HepG2 (cell line): ENCODE results near the gene KLF16. TPM values are rescaled to one million over a fixed set of nuclear protein-coding genes. Genes with fewer than 3 reads are reported as not detected.

Source experiments
- ARHGAP35 ChIP-seq: sonication (generic); formaldehyde crosslinking; IDR thresholded peaks from 2 replicates; pipeline ENCODE4 v1.9.0; 2022; ENCODE audit warnings: mild to moderate bottlenecking, inconsistent platforms, moderate library complexity, missing genetic modification reagents, borderline replicate concordance
- GLI4 ChIP-seq: sonication (generic); formaldehyde crosslinking; IDR thresholded peaks from 2 replicates; pipeline ENCODE4 v1.5.1; 2020; ENCODE audit warnings: missing genetic modification reagents, mild to moderate bottlenecking, moderate library complexity, borderline replicate concordance
- JARID2 ChIP-seq: sonication (generic); formaldehyde crosslinking; IDR thresholded peaks from 2 replicates; pipeline ENCODE4 v1.8.1; 2023; ENCODE audit warnings: missing genetic modification reagents, inconsistent platforms; ENCODE audit not compliant: insufficient replicate concordance
- POGZ ChIP-seq: sonication (generic); formaldehyde crosslinking; IDR thresholded peaks from 2 replicates; pipeline ENCODE4 v1.4.0; 2020; ENCODE audit warnings: mild to moderate bottlenecking, missing genetic modification reagents
- PRMT3 ChIP-seq: sonication (generic); formaldehyde crosslinking; IDR thresholded peaks from 2 replicates; pipeline ENCODE4 v1.8.1; 2022; ENCODE audit warnings: low read depth, mild to moderate bottlenecking, moderate library complexity, missing genetic modification reagents, borderline replicate concordance
- RXRA ChIP-seq: sonication (generic); formaldehyde crosslinking; IDR thresholded peaks from 2 replicates; pipeline ENCODE4 v1.5.1; 2020; ENCODE audit warnings: missing genetic modification reagents
- SIX4 ChIP-seq: sonication (generic); formaldehyde crosslinking; IDR thresholded peaks from 2 replicates; pipeline ENCODE4 v1.4.0; 2020; ENCODE audit warnings: missing genetic modification reagents
- ZBTB7A ChIP-seq: sonication (generic); formaldehyde crosslinking; IDR thresholded peaks from 2 replicates; pipeline ENCODE4 v1.8.0; 2022; ENCODE audit warnings: mild to moderate bottlenecking, missing genetic modification reagents
- ZFP36 ChIP-seq: fragments of 150-350 bp; IDR thresholded peaks from 2 replicates; pipeline ENCODE4 v1.6.1; 2018; ENCODE audit warnings: borderline replicate concordance, low read length, low read depth; ENCODE audit not compliant: partially characterized antibody
- ZNF17 ChIP-seq: sonication (generic); formaldehyde crosslinking; IDR thresholded peaks from 2 replicates; pipeline ENCODE4 v1.5.0; 2020; ENCODE audit warnings: mild to moderate bottlenecking, missing genetic modification reagents
- ZNF629 ChIP-seq: sonication (generic); formaldehyde crosslinking; conservative IDR thresholded peaks from 2 replicates; pipeline ENCODE4 v1.5.0; 2020; ENCODE audit warnings: missing genetic modification reagents
- ZNF678 ChIP-seq: sonication (generic); formaldehyde crosslinking; IDR thresholded peaks from 2 replicates; pipeline ENCODE4 v1.4.0; 2020; ENCODE audit warnings: mild to moderate bottlenecking, missing genetic modification reagents
- polyA plus RNA-seq, 8 experiments: library from polyadenylated mRNA; depleted of rRNA in 3 of 8; stranded (reverse) in 7 of 8; unstranded in 1 of 8; fragments of >200 nt; fragmentation: Illumina TruSeq in 4 of 8; extraction: Trizol in 4 of 8; gene quantifications; 2 replicates each; pipeline versions ENCODE4 v1.2.1 to v1.2.3, GENCODE V29; 2011 to 2016; ENCODE audit warnings: low read depth in 4 of 8, missing spikeins in 1 of 8, mixed read lengths in 1 of 8; ENCODE audit not compliant: insufficient read depth in 1 of 8
- total RNA-seq, 5 experiments: library from RNA; depleted of rRNA; stranded (reverse); fragments of >200 nt; fragmentation: Illumina TruSeq; extraction: Trizol; gene quantifications; 2 replicates each; pipeline ENCODE4 v1.2.3, GENCODE V29; 2016; ENCODE audit warnings: low read depth in 1 of 5
- TF ChIP-seq, protein P1 (sequence below): sonication (generic); formaldehyde crosslinking; IDR thresholded peaks from 2 replicates; pipeline ENCODE4 v1.5.1; 2020; ENCODE audit warnings: mild to moderate bottlenecking, missing genetic modification reagents, moderate library complexity
- TF ChIP-seq, protein P2 (sequence below): sonication (generic); formaldehyde crosslinking; IDR thresholded peaks from 2 replicates; pipeline ENCODE4 v1.5.1; 2020; ENCODE audit warnings: mild to moderate bottlenecking, missing genetic modification reagents
- TF ChIP-seq, protein P3 (sequence below): fragments of 450-650 bp; IDR thresholded peaks from 2 replicates; pipeline ENCODE4 v1.6.1; 2017; ENCODE audit warnings: mild to moderate bottlenecking
- TF ChIP-seq, protein P4 (sequence below): sonication (generic); formaldehyde crosslinking; IDR thresholded peaks from 2 replicates; pipeline ENCODE4 v1.8.0; 2023; ENCODE audit warnings: mild to moderate bottlenecking, missing genetic modification reagents
- TF ChIP-seq, protein P5 (sequence below): sonication (generic); formaldehyde crosslinking; IDR thresholded peaks from 2 replicates; pipeline ENCODE4 v1.5.0; 2020; ENCODE audit warnings: missing genetic modification reagents

KLF16 gene
- total and polyA plus RNA-seq, 2 of the 13 experiments (the other 11 are each of a cell fraction or from before 2014, with no cell fraction given) = 3.5 to 6.7 TPM

DNA sequence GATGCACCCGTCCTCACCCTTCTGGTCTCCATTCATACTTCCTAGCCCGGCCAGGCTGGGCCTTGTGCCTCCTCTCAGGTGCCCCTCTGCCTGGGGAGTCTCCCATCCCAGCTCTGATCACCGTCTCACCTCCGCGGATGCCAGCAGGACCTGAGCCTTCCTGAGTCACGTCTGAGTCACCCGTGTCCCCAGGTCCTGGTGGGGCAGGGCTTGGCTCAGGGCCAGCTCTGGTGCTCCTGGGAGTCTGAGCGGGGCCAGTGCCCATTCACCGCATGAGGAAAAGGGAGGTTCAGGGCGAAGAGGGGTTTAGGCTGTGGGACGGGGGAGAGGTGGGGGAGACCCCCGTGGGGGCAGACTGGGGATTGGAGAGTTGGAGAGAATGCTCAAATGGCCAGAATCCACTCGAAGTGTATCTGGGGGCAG lies 51.9 kb downstream of the KLF16 start (continued):
- TF ChIP-seq, protein P1, sequence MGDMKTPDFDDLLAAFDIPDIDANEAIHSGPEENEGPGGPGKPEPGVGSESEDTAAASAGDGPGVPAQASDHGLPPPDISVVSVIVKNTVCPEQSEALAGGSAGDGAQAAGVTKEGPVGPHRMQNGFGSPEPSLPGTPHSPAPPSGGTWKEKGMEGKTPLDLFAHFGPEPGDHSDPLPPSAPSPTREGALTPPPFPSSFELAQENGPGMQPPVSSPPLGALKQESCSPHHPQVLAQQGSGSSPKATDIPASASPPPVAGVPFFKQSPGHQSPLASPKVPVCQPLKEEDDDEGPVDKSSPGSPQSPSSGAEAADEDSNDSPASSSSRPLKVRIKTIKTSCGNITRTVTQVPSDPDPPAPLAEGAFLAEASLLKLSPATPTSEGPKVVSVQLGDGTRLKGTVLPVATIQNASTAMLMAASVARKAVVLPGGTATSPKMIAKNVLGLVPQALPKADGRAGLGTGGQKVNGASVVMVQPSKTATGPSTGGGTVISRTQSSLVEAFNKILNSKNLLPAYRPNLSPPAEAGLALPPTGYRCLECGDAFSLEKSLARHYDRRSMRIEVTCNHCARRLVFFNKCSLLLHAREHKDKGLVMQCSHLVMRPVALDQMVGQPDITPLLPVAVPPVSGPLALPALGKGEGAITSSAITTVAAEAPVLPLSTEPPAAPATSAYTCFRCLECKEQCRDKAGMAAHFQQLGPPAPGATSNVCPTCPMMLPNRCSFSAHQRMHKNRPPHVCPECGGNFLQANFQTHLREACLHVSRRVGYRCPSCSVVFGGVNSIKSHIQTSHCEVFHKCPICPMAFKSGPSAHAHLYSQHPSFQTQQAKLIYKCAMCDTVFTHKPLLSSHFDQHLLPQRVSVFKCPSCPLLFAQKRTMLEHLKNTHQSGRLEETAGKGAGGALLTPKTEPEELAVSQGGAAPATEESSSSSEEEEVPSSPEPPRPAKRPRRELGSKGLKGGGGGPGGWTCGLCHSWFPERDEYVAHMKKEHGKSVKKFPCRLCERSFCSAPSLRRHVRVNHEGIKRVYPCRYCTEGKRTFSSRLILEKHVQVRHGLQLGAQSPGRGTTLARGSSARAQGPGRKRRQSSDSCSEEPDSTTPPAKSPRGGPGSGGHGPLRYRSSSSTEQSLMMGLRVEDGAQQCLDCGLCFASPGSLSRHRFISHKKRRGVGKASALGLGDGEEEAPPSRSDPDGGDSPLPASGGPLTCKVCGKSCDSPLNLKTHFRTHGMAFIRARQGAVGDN = peak; percentile 41; the same call in 1 of the 2 replicates
- TF ChIP-seq ZNF629 (CRISPR knock-in tag) (peak; percentile 56), ZFP36 (no peak), PRMT3 (CRISPR knock-in tag) (no peak), ZNF17 (CRISPR knock-in tag) (no peak), GLI4 (CRISPR knock-in tag) (no peak), ZBTB7A (CRISPR knock-in tag) (0 out of 2 replicates have a peak, but pooled peaks have one; percentile 28), ZNF678 (CRISPR knock-in tag) (no peak), SIX4 (CRISPR knock-in tag) (no peak), RXRA (no peak), ARHGAP35 (CRISPR knock-in tag) (no peak), JARID2 (no peak), POGZ (no peak)
- TF ChIP-seq, protein P2, sequence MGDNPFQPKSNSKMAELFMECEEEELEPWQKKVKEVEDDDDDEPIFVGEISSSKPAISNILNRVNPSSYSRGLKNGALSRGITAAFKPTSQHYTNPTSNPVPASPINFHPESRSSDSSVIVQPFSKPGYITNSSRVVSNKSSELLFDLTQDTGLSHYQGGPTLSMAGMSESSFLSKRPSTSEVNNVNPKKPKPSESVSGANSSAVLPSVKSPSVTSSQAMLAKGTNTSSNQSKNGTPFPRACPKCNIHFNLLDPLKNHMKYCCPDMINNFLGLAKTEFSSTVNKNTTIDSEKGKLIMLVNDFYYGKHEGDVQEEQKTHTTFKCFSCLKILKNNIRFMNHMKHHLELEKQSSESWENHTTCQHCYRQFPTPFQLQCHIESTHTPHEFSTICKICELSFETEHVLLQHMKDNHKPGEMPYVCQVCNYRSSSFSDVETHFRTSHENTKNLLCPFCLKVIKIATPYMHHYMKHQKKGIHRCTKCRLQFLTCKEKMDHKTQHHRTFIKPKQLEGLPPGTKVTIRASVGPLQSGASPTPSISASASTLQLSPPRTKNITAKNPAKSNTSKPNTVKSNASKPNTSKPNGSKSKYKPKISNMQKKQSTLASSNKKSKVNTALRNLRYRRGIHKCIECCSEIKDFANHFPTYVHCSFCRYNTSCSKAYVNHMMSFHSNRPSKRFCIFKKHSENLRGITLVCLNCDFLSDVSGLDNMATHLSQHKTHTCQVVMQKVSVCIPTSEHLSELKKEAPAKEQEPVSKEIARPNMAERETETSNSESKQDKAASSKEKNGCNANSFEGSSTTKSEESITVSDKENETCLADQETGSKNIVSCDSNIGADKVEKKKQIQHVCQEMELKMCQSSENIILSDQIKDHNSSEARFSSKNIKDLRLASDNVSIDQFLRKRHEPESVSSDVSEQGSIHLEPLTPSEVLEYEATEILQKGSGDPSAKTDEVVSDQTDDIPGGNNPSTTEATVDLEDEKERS = no peak
- TF ChIP-seq, protein P3, sequence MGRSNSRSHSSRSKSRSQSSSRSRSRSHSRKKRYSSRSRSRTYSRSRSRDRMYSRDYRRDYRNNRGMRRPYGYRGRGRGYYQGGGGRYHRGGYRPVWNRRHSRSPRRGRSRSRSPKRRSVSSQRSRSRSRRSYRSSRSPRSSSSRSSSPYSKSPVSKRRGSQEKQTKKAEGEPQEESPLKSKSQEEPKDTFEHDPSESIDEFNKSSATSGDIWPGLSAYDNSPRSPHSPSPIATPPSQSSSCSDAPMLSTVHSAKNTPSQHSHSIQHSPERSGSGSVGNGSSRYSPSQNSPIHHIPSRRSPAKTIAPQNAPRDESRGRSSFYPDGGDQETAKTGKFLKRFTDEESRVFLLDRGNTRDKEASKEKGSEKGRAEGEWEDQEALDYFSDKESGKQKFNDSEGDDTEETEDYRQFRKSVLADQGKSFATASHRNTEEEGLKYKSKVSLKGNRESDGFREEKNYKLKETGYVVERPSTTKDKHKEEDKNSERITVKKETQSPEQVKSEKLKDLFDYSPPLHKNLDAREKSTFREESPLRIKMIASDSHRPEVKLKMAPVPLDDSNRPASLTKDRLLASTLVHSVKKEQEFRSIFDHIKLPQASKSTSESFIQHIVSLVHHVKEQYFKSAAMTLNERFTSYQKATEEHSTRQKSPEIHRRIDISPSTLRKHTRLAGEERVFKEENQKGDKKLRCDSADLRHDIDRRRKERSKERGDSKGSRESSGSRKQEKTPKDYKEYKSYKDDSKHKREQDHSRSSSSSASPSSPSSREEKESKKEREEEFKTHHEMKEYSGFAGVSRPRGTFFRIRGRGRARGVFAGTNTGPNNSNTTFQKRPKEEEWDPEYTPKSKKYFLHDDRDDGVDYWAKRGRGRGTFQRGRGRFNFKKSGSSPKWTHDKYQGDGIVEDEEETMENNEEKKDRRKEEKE = no peak
- TF ChIP-seq, protein P4, sequence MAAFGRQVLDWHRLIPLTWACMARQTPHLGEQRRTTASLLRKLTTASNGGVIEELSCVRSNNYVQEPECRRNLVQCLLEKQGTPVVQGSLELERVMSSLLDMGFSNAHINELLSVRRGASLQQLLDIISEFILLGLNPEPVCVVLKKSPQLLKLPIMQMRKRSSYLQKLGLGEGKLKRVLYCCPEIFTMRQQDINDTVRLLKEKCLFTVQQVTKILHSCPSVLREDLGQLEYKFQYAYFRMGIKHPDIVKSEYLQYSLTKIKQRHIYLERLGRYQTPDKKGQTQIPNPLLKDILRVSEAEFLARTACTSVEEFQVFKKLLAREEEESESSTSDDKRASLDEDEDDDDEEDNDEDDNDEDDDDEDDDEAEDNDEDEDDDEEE = no peak
- TF ChIP-seq, protein P5, sequence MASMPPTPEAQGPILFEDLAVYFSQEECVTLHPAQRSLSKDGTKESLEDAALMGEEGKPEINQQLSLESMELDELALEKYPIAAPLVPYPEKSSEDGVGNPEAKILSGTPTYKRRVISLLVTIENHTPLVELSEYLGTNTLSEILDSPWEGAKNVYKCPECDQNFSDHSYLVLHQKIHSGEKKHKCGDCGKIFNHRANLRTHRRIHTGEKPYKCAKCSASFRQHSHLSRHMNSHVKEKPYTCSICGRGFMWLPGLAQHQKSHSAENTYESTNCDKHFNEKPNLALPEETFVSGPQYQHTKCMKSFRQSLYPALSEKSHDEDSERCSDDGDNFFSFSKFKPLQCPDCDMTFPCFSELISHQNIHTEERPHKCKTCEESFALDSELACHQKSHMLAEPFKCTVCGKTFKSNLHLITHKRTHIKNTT (CRISPR knock-in tag) = no peak
